ENCODE data around the gene PRR5L. TPM values are rescaled to one million over a fixed set of nuclear protein-coding genes. Genes with fewer than 3 reads are reported as not detected.
A peak's percentile ranks its signal among the peaks of the same experiment; 100 is the strongest.

Gene PRR5L, protein sequence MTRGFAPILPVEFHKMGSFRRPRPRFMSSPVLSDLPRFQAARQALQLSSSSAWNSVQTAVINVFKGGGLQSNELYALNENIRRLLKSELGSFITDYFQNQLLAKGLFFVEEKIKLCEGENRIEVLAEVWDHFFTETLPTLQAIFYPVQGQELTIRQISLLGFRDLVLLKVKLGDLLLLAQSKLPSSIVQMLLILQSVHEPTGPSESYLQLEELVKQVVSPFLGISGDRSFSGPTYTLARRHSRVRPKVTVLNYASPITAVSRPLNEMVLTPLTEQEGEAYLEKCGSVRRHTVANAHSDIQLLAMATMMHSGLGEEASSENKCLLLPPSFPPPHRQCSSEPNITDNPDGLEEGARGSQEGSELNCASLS
- 10 to 100 TPM; 13.2 to 19.7 (median 16.2) TPM for polyA plus RNA-seq (ENCODE audit: insufficient read length in 3 of 3)
- long read RNA-seq, donor 1: 0 reads
- long read RNA-seq, donor 2: 0 reads
- long read RNA-seq, donor 3: 0 reads
- long read RNA-seq, donor 4: 0 reads
- long read RNA-seq, donor 5: 0 reads
- long read RNA-seq, donor 6: 0 reads
- long read RNA-seq, donor 7, partial matches to known transcripts: 11 of 12 reads
- long read RNA-seq, donor 7, other reads (novel, unspliced or antisense): 0 of 12 reads
- long read RNA-seq, donor 8: 0 reads
- long read RNA-seq, donor 9: 0 reads
- long read RNA-seq, donor 10: 0 reads
- long read RNA-seq, donor 11: 0 reads
- long read RNA-seq, donor 12: 0 reads
- long read RNA-seq, donor 13: 0 reads
- long read RNA-seq, donor 14: 0 reads
- long read RNA-seq, donor 15: 0 reads
- long read RNA-seq, donor 16: 0 reads

DNA sequence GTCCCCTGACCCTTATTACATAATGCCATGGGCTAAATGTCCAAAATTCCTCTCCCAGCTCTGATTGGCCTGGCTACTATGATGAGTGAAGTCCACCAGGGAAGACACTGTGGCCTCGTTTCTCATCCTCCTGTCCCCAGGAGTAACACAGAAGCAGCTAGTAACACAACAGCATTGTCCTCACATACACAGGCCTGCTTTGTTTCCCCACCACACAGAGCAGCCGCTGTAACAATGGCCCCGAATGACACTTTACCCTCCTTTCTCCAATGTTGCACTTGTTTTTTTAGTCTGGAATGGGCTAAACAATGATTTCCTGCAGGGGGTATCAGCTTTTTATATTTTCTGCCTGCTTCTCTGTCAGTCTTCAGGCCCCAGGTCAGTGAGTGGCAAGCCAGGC, at the start of gene PRR5L:
TSS of gene PRR5L (plus strand) at position 363 of the 400 bp plus-strand sequence. CDS start 104,834 bp downstream, outside the sequence.
- no peak for DNase-seq (ENCODE audit: extremely low read depth in 1 of 11, low read depth in 9 of 11, low spot score in 4 of 11)

DNA sequence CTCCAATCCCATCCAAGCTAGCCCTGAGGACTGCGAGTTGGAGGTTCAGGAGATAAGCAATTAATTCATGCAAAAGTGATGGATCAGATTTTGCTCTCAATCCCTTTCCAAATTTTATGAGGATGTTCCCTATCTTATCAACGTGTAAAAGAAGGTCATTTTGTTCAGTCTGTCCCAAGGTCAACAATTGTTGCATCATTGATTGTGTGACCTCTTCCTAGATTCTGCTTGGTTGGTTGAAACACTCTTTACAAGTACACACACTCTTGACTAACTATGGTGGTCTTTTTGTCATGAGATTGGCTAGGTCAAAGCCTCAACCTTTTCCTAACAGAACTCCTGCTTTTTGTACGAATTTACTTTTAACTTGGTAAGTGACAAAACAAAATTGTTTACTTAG, 48.6 kb upstream of the PRR5L start:
- DNase-seq (ENCODE audit: extremely low read depth in 1 of 11, low read depth in 9 of 11, low spot score in 4 of 11): no peak

DNA sequence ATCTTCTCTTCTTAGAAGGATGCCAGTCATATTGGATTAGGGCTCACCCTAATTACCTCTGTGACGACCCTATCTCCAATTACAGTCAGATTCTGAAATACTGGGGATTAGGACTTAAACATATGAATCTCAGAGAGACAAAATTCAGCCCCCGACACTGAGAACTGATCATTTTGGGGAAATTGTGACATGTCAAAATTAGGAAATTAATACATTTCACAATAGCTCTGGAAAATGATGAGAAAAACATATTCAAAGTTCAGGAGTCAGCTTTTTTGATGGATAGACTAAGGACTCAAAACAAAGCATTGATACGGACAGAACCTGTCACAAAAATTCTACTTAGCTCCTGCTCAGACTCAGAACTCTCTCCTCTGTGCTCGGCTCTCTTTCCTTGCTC, 47.7 kb upstream of the PRR5L start:
- no peak for DNase-seq (ENCODE audit: extremely low read depth in 1 of 11, low read depth in 9 of 11, low spot score in 4 of 11)

DNA sequence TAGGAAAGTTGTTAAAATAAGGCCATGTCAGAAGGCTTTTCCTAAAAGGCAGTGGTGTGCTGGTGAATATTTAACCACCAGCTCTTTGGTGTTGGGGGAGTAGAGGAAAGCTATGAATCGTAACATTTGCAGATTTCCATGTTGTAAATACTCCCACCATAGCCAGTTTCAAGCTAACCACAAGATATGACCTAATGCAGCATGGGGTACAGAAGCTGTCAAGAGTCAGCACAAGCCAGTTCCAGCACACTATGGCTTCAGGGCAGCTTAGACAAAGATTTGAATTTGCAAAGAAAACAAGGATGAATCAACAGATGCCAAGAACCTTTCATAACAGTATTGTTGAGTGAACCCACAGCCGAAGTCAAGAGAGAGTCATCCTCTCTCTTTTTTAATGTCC, 46.8 kb upstream of the PRR5L start:
- DNase-seq (ENCODE audit: extremely low read depth in 1 of 11, low read depth in 9 of 11, low spot score in 4 of 11): no peak

DNA sequence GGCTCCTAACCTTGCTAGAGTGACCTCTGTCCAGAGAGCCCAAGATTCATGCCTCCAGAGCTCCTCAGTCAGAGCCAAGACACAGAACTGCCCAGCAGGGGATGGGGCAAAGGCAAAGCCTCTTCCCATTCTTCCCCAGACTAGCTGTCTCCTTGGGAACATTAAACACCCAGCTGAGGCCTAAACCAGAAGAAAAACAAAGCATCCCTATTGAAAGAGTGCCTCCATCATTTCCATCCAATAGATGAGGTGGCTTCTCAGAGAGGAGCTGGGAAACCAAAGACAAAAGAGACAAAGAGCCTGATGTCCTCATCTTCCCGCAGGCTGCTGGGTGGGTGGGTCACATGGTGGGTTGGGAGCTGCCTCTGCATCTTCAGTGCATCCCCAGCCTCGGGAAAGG, 44.3 kb upstream of the PRR5L start:
- no peak for DNase-seq (ENCODE audit: extremely low read depth in 1 of 11, low read depth in 9 of 11, low spot score in 4 of 11)

DNA sequence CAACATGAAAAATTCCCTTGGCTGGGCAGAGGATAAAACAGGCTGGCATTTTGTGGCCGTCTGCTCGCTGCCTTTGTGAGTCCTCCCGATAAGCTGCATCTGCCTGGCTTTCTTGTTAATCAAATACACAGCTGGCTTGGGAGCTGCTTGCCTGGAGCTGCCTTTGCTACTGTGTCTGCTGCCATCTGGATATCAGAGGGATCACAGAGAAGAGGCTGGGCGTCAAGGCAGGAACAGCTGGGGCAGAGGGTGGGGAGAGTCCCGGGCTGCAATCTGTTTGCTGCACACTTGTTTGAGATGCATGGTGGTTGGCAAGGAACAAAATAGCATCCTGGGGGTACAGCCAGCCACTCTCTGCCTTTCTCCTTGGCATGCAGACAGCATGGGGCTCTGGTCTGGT, 42.9 kb upstream of the PRR5L start:
- DNase-seq (ENCODE audit: extremely low read depth in 1 of 11, low read depth in 9 of 11, low spot score in 4 of 11): no peak

DNA sequence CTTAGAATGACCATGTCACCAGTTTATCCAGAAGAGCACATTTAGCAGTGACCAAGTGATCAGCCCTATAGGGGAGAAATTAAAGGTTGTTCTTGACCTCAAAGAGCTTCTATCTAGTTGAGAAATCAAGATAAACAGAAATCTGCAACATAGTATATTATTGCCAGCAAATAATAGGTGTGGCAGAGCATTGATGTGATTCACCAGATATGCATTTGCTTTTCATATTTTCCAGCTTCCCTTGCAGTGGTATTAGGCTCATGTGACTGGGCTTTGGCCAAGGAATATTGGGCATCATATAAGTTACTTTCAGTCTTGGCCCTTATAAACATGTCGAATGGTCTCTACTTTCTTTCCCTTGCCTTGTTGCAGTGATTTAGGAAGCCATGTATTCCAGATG, 41.4 kb upstream of the PRR5L start:
- DNase-seq (ENCODE audit: extremely low read depth in 1 of 11, low read depth in 9 of 11, low spot score in 4 of 11): no peak

DNA sequence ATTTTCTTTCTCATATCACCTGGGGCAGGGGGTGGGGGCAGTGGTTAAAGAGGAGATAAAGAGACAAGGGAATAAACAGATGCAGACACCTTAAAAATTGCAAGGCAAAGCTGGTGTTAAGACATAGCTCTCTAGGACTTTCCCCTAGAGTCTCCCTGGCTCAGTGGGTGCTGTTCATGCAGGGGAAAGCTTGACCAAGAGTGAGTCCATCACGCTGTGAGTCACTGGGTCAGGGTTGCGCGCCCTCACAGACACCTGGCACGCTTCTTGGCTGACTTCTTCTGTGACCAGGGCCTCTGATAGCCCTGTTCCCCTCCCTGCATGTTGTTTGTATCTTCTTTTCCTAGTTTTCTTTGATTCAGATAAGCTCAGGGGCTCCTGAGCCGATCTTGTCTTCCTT, 38.7 kb upstream of the PRR5L start:
- DNase-seq (ENCODE audit: extremely low read depth in 1 of 11, low read depth in 9 of 11, low spot score in 4 of 11): no peak

DNA sequence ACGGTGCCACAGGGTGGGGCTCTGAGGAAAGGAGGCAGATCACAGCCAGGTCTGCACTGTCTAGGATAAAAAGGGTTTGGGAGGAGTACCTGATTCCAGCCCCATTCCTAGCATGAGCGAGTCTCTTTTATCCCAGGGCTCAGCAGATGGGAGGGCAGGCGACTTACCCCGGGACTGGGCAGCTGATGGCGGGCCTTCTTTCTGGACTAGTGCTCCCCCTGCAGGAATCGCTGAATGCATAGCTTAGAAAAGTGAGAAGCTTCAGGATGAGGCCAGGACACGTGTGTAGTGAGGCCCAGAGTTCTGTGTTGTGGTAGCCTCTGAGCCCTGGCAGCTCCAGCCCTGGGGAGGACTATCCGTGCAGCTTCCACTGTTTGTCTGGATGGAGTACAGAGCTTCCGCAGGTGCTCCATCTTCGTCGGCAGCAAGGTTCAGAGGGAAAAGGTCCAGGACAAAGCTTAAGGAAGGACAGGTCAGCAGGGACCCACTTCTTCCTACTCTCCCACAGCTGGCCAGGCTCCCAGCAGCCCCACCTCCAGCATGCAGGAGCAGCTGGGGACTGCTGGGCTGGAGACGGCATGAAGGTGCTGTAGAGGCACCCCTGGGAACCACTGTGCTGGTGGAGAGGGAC, 37.2 kb upstream of the PRR5L start:
- DNase-seq (ENCODE audit: extremely low read depth in 1 of 11, low read depth in 9 of 11, low spot score in 4 of 11): peak in 7 of 11 donors; percentile 39 to 58 (median 50)

DNA sequence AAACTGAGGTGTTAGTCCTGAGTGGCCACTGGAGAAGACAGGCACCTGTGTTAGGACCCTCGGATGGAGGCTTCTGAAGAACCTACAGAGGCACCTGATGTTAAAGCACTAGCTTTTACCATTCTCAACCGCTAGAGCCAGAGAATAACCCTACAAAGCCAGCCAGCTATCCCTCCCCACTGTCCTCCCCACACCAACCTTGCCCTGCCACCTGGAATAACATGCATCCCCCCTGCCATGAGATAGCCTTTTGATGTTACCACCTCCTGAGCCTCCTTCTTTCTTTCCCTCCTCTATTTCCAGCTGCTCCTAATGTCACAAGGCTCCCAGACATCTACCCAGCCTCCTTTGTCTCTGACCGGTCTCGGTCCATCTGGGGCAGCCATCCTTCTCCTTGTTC, 35.0 kb upstream of the PRR5L start:
- no peak for DNase-seq (ENCODE audit: extremely low read depth in 1 of 11, low read depth in 9 of 11, low spot score in 4 of 11)

DNA sequence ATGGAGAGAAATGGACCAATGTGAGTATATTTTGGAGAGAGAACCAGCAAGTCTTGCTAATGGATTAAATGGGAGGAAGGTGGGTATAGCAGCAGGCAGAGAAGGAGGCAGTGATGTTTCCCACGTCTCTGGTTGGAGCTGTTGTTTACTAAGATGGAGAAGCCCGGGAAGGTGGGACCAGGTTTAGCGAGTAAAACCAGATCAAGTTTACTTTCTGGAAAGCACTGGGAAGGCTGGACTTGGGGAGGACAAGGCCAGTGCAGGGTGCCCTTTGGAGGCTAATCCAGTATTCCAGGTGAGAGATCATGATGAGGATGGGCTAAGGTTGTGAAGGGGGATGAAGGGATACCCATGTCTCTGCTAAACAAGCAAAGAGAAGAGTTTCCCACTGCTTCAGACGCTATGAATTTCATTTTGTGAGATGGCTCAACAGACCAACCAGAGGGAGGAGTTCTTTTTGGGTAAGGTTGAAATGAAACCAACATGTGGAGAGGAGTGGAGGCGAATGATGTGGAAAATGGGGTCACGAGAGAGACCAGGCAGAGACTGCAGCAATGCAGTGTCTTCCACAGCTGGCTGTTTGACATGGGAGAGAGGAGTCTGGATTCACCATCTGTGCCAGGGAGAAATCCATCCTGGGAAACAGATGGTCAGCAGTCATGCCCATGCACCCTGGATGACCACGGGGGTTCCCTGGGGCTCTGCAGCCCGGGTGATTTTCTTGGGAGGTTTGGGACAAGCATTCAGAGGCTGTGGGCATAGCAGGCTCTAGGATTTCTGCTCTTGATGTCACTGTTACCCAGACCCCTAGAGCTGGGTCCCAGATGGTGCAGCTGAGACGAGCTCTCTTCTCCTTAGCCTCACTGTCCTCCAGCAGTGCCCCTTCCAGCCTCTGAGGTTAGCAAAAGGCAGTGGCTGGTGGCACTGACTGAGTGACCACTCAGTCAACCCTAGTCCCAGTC, 31.8 kb upstream of the PRR5L start:
- no peak for DNase-seq (ENCODE audit: extremely low read depth in 1 of 11, low read depth in 9 of 11, low spot score in 4 of 11)

DNA sequence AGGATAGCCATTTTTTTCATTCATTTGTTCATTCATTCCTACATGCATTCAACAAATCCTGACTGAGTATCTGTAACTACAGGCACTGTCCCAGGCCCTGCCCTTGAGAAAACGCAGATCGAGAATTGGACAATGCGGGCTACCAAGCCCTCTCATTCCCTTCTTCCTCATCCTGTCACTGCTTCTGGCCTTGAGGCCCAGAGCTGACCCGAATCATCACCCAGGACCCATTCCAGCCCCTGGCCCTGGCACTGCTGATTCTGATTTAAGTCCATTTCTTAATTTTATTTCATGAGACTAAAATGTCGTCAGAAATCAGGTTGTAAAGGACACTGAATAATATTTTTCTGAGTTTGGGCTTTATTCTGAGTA, 31.1 kb upstream of the PRR5L start:
- no peak for DNase-seq (ENCODE audit: extremely low read depth in 1 of 11, low read depth in 9 of 11, low spot score in 4 of 11)

DNA sequence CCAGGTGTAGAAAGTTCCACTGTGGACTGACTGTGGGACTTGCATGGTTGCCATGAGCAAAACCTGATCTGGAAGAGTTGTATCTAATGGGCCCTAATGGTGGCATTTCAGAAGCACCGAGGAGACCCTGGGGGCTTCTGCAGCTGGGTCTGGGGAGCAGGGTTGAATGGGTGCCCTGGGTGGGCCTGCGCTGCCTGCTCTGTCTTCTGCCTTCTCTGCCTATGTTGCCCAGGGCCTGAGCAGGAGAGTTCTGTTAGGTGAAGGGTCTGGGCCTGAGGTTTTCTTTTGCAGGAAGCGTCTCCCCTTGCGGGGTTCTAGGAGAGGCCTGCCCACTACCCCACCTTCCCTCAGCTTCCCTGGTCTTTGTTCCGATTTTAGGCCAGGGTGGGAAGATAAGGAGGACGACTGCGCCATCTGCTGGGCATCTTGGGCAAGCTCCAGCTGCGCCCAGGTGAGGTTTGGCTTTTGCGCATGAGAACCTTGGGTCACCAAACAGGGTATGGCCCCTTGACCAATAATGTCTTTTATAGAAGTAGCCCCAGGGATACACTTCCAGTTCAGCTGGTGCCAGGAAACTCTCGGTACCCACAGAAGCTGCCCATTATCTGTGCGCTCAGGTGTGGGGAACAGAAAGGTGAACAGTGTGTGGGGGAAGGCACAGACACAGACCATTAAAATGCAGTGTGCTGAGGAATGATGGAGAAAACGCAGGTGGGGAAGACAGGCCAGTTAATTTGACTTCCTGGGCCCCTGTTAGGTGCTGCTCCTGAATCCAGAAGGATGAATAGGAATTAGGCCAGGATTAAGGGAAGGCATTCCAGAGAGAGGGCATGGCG, 30.1 kb upstream of the PRR5L start:
- DNase-seq (ENCODE audit: extremely low read depth in 1 of 11, low read depth in 9 of 11, low spot score in 4 of 11): peak in 8 of 11 donors; percentile 38 to 69 (median 58)

DNA sequence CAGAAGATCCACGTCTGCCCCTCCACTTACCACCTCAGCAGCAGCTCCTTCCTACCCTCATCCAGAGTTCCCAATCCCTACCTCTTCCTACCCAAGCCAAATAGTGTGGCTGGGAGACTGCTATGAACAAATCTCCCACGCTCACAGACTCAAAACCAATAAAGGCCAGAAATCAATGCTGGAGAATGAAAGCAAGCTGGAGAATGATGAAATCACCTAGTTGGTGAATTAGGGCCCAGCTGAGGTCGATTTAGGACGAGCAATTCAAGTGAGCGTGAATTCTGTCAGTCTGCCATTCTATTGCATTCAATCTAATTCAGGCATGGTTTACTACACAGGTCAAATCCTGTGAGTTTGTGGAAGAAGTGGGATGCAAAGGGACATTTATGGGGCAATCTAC, 29.3 kb upstream of the PRR5L start:
- DNase-seq (ENCODE audit: extremely low read depth in 1 of 11, low read depth in 9 of 11, low spot score in 4 of 11): no peak

DNA sequence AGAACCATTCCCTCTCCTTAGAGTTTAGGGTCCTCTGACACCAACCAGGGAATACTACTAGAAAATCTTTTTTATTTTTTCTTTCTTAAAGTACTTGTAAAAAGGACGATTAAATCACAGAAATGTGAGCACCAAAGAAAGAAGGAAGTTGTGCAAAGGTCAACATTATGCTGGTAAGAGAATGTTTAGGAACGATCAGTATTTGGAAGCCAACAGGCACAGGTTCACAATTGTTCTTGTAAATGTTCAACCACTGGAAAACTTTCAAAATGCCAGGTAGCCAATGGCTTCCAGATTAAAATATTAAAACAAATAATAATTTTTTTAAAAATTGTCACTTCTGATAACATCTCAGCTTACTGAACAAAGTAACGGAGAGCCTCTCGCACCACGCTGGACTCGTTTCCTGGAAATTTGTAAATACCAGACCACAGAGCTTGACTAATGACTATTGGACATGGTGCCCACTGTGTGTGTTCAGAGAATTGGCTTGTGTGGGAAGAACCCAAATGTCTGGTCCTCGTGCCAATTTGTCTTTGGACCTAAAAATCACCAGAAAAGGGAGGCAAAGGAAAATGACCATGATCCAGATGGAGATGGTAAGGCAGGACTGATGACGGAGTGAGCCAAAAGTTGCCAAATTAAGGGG, 27.6 kb upstream of the PRR5L start:
- no peak for DNase-seq (ENCODE audit: extremely low read depth in 1 of 11, low read depth in 9 of 11, low spot score in 4 of 11)

DNA sequence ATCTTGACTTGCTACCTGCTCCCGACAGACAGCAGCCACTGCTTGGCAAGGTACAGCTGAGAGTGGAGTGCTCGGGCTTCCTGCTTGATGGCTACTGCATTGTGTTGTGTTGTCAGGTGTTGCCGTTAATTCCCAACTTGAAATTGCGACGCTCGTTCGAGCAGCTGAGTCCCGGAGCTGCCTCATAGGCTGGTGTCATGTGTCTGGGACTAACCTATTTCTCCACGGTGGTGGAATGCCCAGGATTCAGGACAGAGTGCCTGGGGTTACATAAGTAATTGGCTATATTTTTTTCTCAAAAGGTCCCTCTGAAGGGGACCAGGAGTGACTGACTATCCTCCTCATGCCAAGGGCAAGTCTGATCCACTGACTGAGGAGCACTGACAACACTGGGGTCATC, 25.4 kb upstream of the PRR5L start:
- no peak for DNase-seq (ENCODE audit: extremely low read depth in 1 of 11, low read depth in 9 of 11, low spot score in 4 of 11)

DNA sequence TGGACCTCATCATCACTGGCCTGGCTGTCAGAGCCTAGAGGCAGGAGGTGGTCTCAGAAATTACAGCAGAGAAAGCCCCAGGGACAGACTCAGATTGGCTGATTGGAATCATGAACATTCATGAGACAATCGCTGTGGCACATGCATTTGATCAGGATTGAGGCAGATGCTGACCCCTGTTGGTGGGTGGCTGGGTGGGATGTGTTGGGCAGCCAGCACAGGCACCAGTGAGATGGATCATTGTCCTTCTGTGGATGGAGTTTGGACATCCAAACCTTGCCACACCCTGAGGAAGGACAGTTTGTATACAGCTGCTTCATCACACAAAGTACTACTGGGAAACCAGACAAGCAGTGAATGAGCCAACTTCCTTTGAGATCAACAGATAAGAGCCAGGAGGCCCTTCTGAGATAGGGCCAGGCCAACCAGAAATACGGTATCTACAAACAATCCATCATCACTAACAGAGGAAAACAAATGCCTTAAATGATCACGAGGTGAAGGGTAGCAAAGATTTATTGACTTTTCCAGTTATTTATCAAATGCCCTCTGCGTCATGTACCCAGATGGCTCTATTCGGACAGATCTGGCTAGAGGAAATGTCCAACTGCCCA, 24.2 kb upstream of the PRR5L start:
- DNase-seq (ENCODE audit: extremely low read depth in 1 of 11, low read depth in 9 of 11, low spot score in 4 of 11): no peak
